HG02759 (cell line): Measurements from ENCODE around the gene PRR20A.
"Not testable (repeated sequence)": the region's sequence is repeated elsewhere in the genome, so short reads cannot be mapped to it uniquely, and the experiment has no call there.

ENCODE experiments used
- ATAC-seq: cut with Tn5 transposase; IDR thresholded peaks from one replicate; pipeline ENCODE4 v1.9.1; 2021; ENCODE audit warnings: mild to moderate bottlenecking, moderate library complexity; ENCODE audit not compliant: unreplicated experiment

PRR20A gene

GRCh38 chr13:57140235-57140968 lies at the start of gene PRR20A:
Gene PRR20A (plus strand): TSS chr13:57140918. CDS start chr13:57141305, 387 bp downstream.
- not testable (repeated sequence) for ATAC-seq

GRCh38 chr13:57114945-57115344 lies 25.8 kb upstream of the PRR20A start:
- no peak for ATAC-seq

- ATAC-seq, result no peak
Measured at GRCh38 chr13:57123681-57124080, 17.0 kb upstream of the PRR20A start.

GRCh38 chr13:57128909-57129308 lies 11.8 kb upstream of the PRR20A start:
- ATAC-seq, result no peak

GRCh38 chr13:57136093-57136492 lies 4.6 kb upstream of the PRR20A start:
- ATAC-seq, result no peak

- ATAC-seq, result no peak
Measured at GRCh38 chr13:57137585-57137984, 3.1 kb upstream of the PRR20A start.

GRCh38 chr13:57138988-57139387 lies 1.7 kb upstream of the PRR20A start:
- ATAC-seq, result no peak

GRCh38 chr13:57139781-57140180 lies 937 bp upstream of the PRR20A start:
- ATAC-seq, result not testable (repeated sequence)

GRCh38 chr13:57147188-57147587 lies 6.5 kb downstream of the PRR20A start, which contains the start of gene PRR20B:
Gene PRR20B (plus strand): TSS chr13:57147488. CDS start chr13:57147875, 387 bp downstream.
- ATAC-seq, result not testable (repeated sequence)

GRCh38 chr13:57148106-57148505 lies 7.4 kb downstream of the PRR20A start:
- ATAC-seq, result not testable (repeated sequence)

GRCh38 chr13:57153761-57154160 lies 13.0 kb downstream of the PRR20A start, which contains the start of gene PRR20C:
Gene PRR20C (plus strand): TSS chr13:57154061. CDS start chr13:57154448, 387 bp downstream.
- not testable (repeated sequence) for ATAC-seq

- not testable (repeated sequence) for ATAC-seq
Measured at GRCh38 chr13:57160332-57160731, 19.6 kb downstream of the PRR20A start, which contains the start of gene PRR20D. Gene PRR20D (plus strand): TSS chr13:57160632. CDS start chr13:57161019, 387 bp downstream.

- ATAC-seq, result not testable (repeated sequence)
Measured at GRCh38 chr13:57166897-57167296, 26.2 kb downstream of the PRR20A start, which contains the start of gene PRR20E. Gene PRR20E (plus strand): TSS chr13:57167197. CDS start chr13:57167584, 387 bp downstream.

- no peak for ATAC-seq
Measured at GRCh38 chr13:57191667-57192066, 50.9 kb downstream of the PRR20A start.
